ENCODE data around the gene HOMER3.

Gene HOMER3

DNA sequence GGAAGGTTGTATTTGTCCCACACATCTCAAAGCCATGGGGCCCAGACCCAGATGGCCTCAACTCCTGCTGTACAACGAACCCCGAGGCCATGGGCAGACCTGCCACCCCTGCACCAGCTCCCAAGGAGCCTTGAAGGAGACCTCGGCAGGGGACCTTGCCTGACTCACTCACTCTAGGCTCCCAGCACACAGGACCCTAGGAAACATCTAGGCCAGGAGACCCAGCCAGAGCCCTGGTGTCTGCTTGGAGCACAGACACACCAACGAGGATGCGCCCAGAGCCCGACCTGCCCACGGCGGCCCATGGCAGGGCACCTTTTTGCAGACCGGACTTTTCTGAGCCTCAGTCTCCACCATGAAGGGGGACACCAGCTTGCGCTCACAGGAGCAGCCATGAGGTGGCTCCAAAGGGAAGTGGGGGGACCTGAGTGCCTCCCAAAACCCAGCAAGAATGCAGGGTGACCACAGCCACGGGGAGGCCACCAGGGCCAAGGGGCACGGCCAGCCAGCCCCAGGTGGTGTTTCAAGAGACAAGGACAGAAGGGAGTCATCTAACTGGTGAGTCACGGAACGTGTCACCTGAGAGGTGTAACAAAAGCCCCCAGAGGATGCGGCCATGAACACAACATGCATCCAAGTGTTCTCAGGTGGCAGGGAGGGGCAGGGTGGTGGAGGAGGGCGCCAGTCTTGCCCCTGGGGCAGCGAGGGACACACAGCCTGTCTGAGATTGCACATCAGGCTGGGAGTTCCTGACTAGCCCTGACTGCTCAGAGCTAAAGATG, 40.1 kb downstream of the HOMER3 start:
- no peak for DNase-seq

DNA sequence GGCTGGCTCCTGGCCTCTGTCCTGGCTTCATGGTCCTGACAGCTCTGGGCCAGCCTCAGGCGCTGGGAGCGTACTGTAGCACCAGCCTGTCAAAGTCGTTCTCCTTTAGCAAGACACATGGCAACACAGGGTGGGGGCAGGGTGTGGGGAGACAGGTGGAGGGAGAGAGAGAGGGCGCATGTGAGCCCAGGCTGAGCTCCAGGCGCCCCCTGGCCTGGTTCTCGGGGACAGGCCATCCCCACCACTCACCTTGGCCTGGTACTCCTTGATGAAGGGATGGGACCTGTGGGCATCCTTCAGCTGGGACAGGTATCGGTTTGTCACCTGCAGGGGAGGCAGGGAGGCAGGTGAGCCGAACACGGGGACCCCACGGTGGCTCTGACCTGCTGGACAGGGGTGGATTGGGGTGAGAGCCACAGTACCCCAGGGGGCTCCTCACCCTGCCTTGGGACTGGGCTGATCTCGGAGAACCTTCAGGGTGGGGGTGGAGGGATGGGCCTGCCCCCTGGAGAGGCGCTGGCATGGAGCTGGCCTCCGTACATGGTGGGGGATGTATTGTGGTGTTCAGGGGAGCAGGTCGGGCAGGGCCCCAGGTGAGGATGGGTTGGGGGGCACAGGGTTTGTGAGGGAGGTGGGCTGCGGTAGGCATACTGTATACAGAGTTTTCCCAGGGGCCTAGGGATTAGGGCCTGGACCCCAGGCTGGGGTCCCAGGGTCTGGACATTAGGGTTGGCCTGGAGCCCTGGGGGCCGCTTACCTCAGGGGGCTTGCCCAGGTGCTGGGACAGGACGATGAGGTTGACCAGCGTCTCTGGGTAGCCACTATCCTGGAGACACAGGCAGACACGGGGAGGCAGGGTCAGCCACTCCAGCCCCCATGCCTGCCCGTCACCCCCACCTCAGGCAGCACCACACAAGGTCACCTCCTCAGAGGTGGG, 41.1 kb downstream of the HOMER3 start:
- no peak for DNase-seq

GRCh38 chr19:18898607-18899408, 42.2 kb downstream of the HOMER3 start:
- DNase-seq, result no peak

DNA sequence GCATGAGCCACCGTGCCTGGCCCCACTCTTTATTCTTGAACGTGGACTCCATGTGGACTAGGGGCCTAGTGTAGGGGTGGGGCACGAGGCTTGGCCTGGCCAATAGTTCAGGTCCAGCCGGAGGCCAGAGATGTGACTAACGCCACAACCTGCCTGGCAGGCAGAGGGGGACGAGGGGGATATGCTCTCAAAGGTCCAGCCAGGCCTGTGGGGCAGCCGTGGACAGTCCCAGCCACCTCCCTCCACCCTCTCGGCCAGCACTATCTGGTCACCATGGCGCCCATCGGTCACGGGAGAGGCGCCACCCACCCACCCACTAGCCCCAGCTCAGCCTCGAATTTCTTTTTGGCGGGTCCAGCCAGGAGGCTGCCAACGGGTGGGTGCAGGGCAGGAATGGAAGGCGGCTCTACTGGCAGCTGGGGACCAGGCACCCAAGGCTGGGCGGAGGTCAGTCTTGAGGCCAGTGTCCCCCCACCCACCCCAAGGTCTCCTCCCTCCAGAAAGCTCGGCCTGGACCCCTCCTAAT, 42.9 kb downstream of the HOMER3 start:
- DNase-seq, result no peak

- DNase-seq, result no peak
Measured at GRCh38 chr19:18897094-18898029, 43.7 kb downstream of the HOMER3 start.

DNA sequence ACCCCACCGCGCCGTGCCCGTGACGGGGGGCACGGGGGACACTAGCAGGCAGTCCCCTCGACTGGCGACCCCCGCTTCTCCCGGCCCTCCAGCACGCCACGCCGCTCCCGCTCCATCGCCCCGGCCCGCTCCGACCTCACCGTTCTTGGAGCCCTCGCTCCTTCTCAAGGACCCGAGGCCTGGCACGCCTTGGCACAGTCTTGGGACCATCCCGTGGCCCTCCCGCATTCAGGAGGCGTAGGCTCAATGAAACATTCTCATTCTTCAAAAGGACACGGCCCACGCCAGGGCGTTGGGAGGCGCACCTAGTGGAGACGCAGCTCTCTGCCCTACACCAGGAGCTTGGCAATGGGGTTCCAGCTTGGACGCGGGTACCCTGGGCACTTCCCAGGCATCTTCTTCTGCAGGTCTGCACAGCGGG, 44.6 kb downstream of the HOMER3 start:
- DNase-seq, result no peak

- DNase-seq, result no peak
Measured at GRCh38 chr19:18895824-18896341, 45.1 kb downstream of the HOMER3 start, which contains the start of gene CERS1. Gene CERS1 (minus strand): TSS chr19:18896158. CDS start chr19:18896072, 86 bp downstream.

GRCh38 chr19:18895038-18895823, 45.8 kb downstream of the HOMER3 start:
- DNase-seq, result no peak

- no peak for DNase-seq
Measured at GRCh38 chr19:18894254-18895037, 46.6 kb downstream of the HOMER3 start.

- no peak for DNase-seq
Measured at GRCh38 chr19:18893587-18894253, 47.3 kb downstream of the HOMER3 start.

- DNase-seq, result no peak
Measured at GRCh38 chr19:18889949-18890745, 50.9 kb downstream of the HOMER3 start.

DNA sequence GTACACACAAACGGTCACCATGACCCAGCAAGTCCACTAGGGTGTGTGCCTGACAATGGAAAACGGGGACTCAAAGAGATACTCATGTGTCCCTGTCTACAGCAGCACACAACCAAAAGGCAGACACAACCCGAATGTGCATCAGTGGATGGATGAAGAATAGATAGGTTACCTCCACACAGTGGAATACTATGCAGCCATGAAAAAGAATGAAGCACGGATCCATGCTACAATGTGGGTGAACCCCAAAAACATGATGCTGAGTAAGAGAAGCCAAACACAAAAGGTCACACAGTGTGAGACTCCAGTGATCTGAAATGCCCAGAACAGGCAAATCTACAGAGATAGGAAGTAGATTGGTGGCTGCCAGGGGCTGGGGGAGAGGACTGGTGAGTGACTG, 54.0 kb downstream of the HOMER3 start:
- no peak for DNase-seq

DNA sequence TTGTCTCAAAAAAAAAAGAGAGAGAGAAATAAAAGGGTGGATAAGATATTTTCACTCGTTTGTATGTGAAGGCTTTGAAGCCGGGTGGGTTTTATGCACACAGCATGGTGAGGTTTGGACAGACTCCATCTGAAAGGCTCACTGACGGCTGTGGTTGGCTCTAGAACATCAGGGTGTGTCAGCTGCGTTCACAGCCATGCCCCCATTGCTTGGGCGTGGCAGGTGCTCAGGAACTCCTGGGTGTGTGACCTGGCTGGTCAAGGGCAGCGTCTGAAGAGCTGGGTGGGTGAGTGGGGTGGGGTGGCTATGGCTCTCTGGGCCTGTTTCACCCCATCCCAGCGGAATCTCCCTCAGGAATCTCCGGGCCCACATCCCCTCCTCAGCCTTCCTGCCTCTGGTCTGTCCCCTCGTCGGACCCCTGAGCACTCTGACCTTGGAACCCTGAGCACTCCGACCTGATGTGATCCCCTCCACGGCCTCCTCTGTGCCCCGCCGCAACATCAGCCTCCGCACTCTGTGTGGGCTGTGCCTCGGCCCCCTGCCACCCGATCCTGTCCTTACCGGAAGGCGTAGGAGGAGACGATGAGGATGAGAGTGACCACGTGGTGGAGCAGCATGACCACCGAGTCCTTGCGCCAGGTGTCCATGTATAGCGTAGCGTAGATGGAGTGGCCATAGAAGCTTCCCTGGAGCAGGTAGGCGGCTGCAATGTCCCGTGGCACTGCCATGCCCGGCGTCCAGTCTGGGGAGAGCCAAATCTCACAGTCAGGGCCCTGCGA, 57.3 kb downstream of the HOMER3 start:
- DNase-seq, result no peak

DNA sequence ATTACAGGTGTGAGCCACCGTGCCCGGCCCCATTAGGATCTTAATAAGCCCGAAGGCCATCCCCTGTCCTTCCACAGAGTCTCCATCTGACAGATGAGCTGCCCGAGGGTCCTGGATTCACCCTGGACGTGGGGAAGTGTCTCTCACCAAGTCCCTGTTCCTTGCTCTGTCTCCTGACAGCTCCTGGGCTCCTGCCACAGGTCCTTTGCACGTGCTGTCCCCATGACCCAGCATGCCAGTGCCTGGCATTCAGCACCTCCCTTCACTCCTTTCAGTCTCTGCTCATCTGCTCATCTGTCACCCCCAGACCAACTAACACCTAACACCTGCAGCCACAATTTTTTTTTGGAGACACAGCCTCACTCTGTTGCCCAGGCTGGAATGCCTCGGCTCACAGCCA, 59.5 kb downstream of the HOMER3 start:
- DNase-seq, result no peak

DNA sequence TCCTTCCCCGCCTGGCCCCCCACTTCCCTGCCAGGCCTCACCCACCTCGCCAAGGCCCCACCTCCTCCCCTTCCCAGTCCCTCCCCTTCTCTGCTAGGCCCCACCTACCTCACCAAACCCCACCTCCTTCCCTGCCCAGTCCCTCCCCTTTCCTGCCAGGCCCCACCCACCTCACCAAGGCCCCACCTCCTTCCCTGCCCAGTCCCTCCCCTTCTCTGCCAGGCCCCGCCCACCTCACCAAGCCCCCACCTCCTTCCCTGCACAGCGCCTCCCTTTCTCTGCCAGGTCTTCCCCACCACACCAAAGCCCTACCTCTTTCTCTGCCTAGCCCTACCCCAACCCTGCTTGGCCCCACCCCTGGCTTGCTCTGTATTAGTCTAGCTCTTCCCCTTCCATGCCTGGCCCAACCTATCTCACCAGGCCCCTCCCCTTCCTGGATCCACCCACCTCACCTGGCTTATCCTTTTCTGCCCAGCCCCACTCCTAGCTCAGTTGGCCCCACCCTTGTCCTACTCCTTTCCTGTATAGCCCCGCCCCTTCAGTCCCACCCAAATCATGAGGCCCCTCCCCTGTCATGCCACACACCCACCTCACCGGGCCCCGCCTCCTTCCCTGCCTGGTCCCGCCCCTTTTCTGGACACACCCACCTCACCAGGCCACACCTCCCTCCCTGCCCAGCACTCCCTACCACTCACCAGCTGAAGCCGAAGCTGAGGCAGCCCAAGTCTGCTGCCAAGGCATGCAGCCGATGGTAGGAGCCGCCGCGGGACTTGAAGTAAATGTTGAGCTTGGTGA, 61.2 kb downstream of the HOMER3 start:
- DNase-seq, result no peak
